A673 (cell line): ENCODE results near the gene PCCA. TPM values are rescaled to one million over a fixed set of nuclear protein-coding genes. Genes with fewer than 3 reads are reported as not detected.

Source experiments
- BruUV-seq: library from RNA; stranded (reverse); fragments of 400-500 nt; replicated peaks from 2 replicates; lab custom pipeline; 2021; lab: Mats Ljungman, UMichigan
- CTCF ChIA-PET: fragments of 300-600 bp; sonication (Branson Sonifier 250); formaldehyde crosslinking; loops from one replicate; lab custom pipeline; 2022; ENCODE audit warnings: antibody characterized with exemption; lab: Charles Lee
- POLR2A ChIA-PET: fragments of 300-600 bp; sonication (Branson Sonifier 250); formaldehyde crosslinking; loops from one replicate; lab custom pipeline; 2022; ENCODE audit warnings: antibody characterized with exemption; ENCODE audit not compliant: low non-redundant PET; lab: Charles Lee
- DNase-seq: peaks from one replicate; pipeline ENCODE4 v3.0.0-alpha.2; 2015; ENCODE audit warnings: low spot score
- H3K27ac ChIP-seq: fragments of 200-600 bp; sonication (generic); 2 replicates; pipeline ENCODE4 v1.5.1; 2016; ENCODE audit warnings: mixed run types, low read depth, mild to moderate bottlenecking, mixed read lengths, antibody characterized with exemption, low read length; ENCODE audit not compliant: poor library complexity, severe bottlenecking
- H3K27me3 ChIP-seq: fragments of 200-600 bp; sonication (generic); replicated peaks from 2 replicates; pipeline ENCODE4 v1.6.1; 2017; ENCODE audit warnings: mixed run types, low read depth, mild to moderate bottlenecking, mixed read lengths, antibody characterized with exemption, low read length; ENCODE audit not compliant: insufficient read depth, poor library complexity
- H3K36me3 ChIP-seq: fragments of 200-600 bp; sonication (generic); 2 replicates; pipeline ENCODE4 v1.6.1; 2016; ENCODE audit warnings: mixed run types, mild to moderate bottlenecking, mixed read lengths, antibody characterized with exemption, low read length; ENCODE audit not compliant: insufficient read depth, poor library complexity, severe bottlenecking
- H3K4me1 ChIP-seq: fragments of 200-600 bp; sonication (generic); 2 replicates; pipeline ENCODE4 v1.6.1; 2017; ENCODE audit warnings: mixed run types, mild to moderate bottlenecking, mixed read lengths, antibody characterized with exemption, low read length; ENCODE audit not compliant: insufficient read depth, poor library complexity, severe bottlenecking
- H3K4me3 ChIP-seq: fragments of 200-600 bp; sonication (generic); 2 replicates; pipeline ENCODE4 v1.5.1; 2016; ENCODE audit warnings: low read depth, mixed run types, mild to moderate bottlenecking, mixed read lengths, low read length; ENCODE audit not compliant: poor library complexity, severe bottlenecking
- H3K9me3 ChIP-seq: fragments of 200-600 bp; sonication (generic); 2 replicates; pipeline ENCODE4 v1.6.1; 2016; ENCODE audit warnings: mixed run types, low read depth, mild to moderate bottlenecking, mixed read lengths, antibody characterized with exemption, low read length; ENCODE audit not compliant: poor library complexity, severe bottlenecking
- EZH2 ChIP-seq: fragments of 200-600 bp; sonication (generic); IDR thresholded peaks from 2 replicates; pipeline ENCODE4 v1.6.1; 2017; ENCODE audit warnings: borderline replicate concordance, low read depth, mild to moderate bottlenecking, mixed read lengths, antibody characterized with exemption, low read length; ENCODE audit not compliant: poor library complexity, severe bottlenecking
- intact Hi-C: fragments of 100-400 bp; cut with micrococcal nuclease; formaldehyde crosslinking; loops from one replicate; pipeline ENCODE4 v1.10.0; 2022; ENCODE audit not compliant: unreplicated experiment
- total RNA-seq: library from RNA; stranded (reverse); gene quantifications from 2 replicates; pipeline ENCODE4 v1.2.3, GENCODE V29; 2021
- TF ChIP-seq, protein P1 (sequence below): fragments of 300-800, 200-600 bp; sonication (generic); conservative IDR thresholded peaks from 2 replicates; pipeline ENCODE4 v1.5.1; 2017; ENCODE audit warnings: low read depth, mild to moderate bottlenecking, antibody characterized with exemption, low read length, moderate library complexity, mixed read lengths

The PCCA gene
- total RNA-seq, 1 experiment from 2014 or later, result 93.0 TPM

DNA sequence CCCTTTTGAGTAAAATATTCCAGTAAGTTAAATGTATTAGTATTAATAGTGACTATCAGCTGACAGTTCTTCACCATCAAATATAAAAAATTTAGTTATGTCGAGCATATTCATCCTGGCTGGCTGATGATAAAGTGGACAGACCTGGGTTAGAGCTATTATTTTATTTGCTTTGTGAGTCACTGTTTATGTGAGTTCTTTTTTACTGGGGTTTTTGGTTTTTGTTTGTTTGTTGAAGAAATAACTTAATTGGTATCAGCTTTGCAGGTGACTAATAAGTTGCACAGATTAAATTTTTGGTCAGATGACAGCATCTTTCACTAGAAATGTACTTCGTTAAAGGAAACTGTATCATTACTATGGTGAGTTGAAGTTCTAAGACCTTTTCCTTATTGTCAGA, 275.0 kb downstream of the PCCA start:
- Histone ChIP-seq H3K4me1 (peaks cover 11% of the 10 kb centered on the region), H3K36me3 (peaks cover 4% of the 10 kb centered on the region), H3K27me3 (no peaks in the 10 kb centered on the region), H3K4me3 (no peak overlapping the region), H3K27ac (no peak overlapping the region), H3K9me3 (no peaks in the 10 kb centered on the region)
- TF ChIP-seq EZH2, result no peak
- TF ChIP-seq, protein P1, sequence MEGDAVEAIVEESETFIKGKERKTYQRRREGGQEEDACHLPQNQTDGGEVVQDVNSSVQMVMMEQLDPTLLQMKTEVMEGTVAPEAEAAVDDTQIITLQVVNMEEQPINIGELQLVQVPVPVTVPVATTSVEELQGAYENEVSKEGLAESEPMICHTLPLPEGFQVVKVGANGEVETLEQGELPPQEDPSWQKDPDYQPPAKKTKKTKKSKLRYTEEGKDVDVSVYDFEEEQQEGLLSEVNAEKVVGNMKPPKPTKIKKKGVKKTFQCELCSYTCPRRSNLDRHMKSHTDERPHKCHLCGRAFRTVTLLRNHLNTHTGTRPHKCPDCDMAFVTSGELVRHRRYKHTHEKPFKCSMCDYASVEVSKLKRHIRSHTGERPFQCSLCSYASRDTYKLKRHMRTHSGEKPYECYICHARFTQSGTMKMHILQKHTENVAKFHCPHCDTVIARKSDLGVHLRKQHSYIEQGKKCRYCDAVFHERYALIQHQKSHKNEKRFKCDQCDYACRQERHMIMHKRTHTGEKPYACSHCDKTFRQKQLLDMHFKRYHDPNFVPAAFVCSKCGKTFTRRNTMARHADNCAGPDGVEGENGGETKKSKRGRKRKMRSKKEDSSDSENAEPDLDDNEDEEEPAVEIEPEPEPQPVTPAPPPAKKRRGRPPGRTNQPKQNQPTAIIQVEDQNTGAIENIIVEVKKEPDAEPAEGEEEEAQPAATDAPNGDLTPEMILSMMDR, result no peak
- intact Hi-C loops, result no loop called here
- ChIA-PET CTCF (no interaction called here), POLR2A (no interaction called here)
- no peak for DNase-seq
- BruUV-seq, result no TSS peak

DNA sequence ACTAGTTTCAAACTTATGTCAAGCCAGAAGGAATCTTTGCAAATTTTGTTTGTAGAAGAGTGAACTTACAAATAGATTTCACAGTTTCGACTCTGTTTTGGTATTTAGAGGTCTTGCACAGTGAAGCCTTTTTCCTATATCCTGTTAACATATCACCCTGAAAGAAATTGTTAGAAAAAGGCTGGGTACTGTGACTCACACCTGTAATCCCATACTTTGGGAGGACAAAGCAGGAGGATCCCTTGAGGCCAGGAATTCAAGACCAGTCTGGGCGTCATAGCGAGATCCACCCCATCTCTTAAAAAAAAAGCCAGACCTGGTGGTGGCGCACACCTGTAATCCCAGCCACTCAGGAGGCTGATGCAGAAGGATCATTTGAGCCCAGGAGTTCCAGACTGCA, 275.7 kb downstream of the PCCA start:
- Histone ChIP-seq H3K36me3 (peaks cover 5% of the 10 kb centered on the region), H3K27ac (no peak overlapping the region), H3K27me3 (no peaks in the 10 kb centered on the region), H3K4me3 (no peak overlapping the region), H3K9me3 (no peaks in the 10 kb centered on the region), H3K4me1 (peaks cover 11% of the 10 kb centered on the region)
- no peak for DNase-seq
- BruUV-seq, result no TSS peak
- intact Hi-C loops, result no loop called here
- ChIA-PET POLR2A (no interaction called here), CTCF (no interaction called here)
- TF ChIP-seq, protein P1, result no peak
- no peak for TF ChIP-seq EZH2

DNA sequence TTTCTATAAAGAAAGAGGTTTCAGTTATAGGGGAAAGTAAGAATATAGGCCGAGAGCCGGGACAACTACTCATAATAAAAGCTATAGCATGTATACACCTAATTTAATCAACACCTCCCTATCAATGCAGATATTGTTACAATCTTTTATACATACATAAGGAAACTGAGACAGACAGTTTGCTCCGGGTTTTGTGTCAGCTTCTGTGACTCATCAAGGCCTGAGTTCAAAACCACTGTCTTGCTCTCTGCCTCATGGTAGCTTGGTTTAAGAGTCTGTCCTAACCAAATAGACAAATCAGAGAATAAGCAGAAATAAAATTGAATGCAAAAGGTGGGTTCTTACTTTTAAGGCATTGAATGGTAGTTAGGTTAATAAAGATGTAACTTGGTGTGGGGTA, 276.8 kb downstream of the PCCA start:
- BruUV-seq, result no TSS peak

More for the DNA sequence above, 276.8 kb downstream of the PCCA start:
- CTCF ChIA-PET, result no interaction called here
- Histone ChIP-seq H3K4me1 (peaks cover 11% of the 10 kb centered on the region), H3K4me3 (no peak overlapping the region), H3K27me3 (no peaks in the 10 kb centered on the region), H3K9me3 (no peaks in the 10 kb centered on the region), H3K27ac (no peak overlapping the region), H3K36me3 (peaks cover 5% of the 10 kb centered on the region)
- DNase-seq, result no peak
- POLR2A ChIA-PET, result no interaction called here
- no peak for TF ChIP-seq EZH2
- TF ChIP-seq, protein P1, result no peak
- intact Hi-C loops, result no loop called here
